ENCODE results near the gene PIM3.

Gene PIM3

GRCh38 chr22:49960159-49961004, at the start of gene PIM3:
PIM3 (plus strand) TSS chr22:49960772; CDS start chr22:49960948, 176 bp downstream.
- peak; percentile 95 for DNase-seq

- no peak for DNase-seq
Observed at GRCh38 chr22:49911881-49912625, 48.5 kb upstream of the PIM3 start.

GRCh38 chr22:49913026-49913425, 47.5 kb upstream of the PIM3 start:
- no peak for DNase-seq

GRCh38 chr22:49913446-49913845, 47.1 kb upstream of the PIM3 start:
- DNase-seq = no peak

GRCh38 chr22:49914256-49914655, 46.3 kb upstream of the PIM3 start:
- DNase-seq = no peak

- DNase-seq = no peak
Observed at GRCh38 chr22:49915610-49916009, 45.0 kb upstream of the PIM3 start.

- DNase-seq = no peak
Observed at GRCh38 chr22:49916831-49917230, 43.7 kb upstream of the PIM3 start.

GRCh38 chr22:49917974-49918910, 42.3 kb upstream of the PIM3 start, which contains the start of the genes ALG12 and CRELD2:
ALG12 (minus strand) TSS chr22:49918438; CDS start chr22:49913765, 4,673 bp downstream.
CRELD2 (plus strand) TSS chr22:49918634; CDS start chr22:49918770, 136 bp downstream.
- peak; percentile 98 for DNase-seq

- no peak for DNase-seq
Observed at GRCh38 chr22:49918911-49919881, 41.4 kb upstream of the PIM3 start.

- DNase-seq = no peak
Observed at GRCh38 chr22:49920859-49921258, 39.7 kb upstream of the PIM3 start.

GRCh38 chr22:49921508-49922278, 38.9 kb upstream of the PIM3 start:
- DNase-seq = no peak

- no peak for DNase-seq
Observed at GRCh38 chr22:49922484-49922883, 38.1 kb upstream of the PIM3 start.

- no peak for DNase-seq
Observed at GRCh38 chr22:49922926-49923325, 37.6 kb upstream of the PIM3 start.

GRCh38 chr22:49923445-49923844, 37.1 kb upstream of the PIM3 start:
- no peak for DNase-seq

GRCh38 chr22:49924113-49924833, 36.3 kb upstream of the PIM3 start:
- no peak for DNase-seq

GRCh38 chr22:49925525-49926128, 34.9 kb upstream of the PIM3 start:
- DNase-seq = peak; percentile 86

- no peak for DNase-seq
Observed at GRCh38 chr22:49926916-49927315, 33.7 kb upstream of the PIM3 start.

GRCh38 chr22:49927483-49928184, 32.9 kb upstream of the PIM3 start:
- no peak for DNase-seq

GRCh38 chr22:49928185-49928495, 32.4 kb upstream of the PIM3 start:
- no peak for DNase-seq

Data from activated CD8-positive, alpha-beta memory T cell treated with anti-CD3 and anti-CD28 coated beads for 24 hours (primary cell).